Glutamatergic neuron (in vitro differentiated cells): ENCODE data around the gene PNKD. TPM values are rescaled to one million over a fixed set of nuclear protein-coding genes. Genes with fewer than 3 reads are reported as not detected.

Experiments
- DNase-seq: peaks from one replicate; pipeline ENCODE4 v3.0.0; 2022
- H3K27ac Mint-ChIP-seq: one replicate; pipeline ENCODE4 v1.8.0; 2020; ENCODE audit warnings: mild to moderate bottlenecking, mixed read lengths, inconsistent platforms; ENCODE audit not compliant: unreplicated experiment
- H3K27me3 Mint-ChIP-seq: one replicate; pipeline ENCODE4 v1.8.0; 2020; ENCODE audit warnings: mild to moderate bottlenecking, moderate library complexity, mixed read lengths, inconsistent platforms; ENCODE audit not compliant: unreplicated experiment
- H3K36me3 Mint-ChIP-seq: one replicate; pipeline ENCODE4 v1.8.0; 2020; ENCODE audit warnings: mild to moderate bottlenecking, mixed read lengths, inconsistent platforms; ENCODE audit not compliant: unreplicated experiment
- H3K4me1 Mint-ChIP-seq: one replicate; pipeline ENCODE4 v1.8.0; 2020; ENCODE audit warnings: mild to moderate bottlenecking, low read depth, mixed read lengths, inconsistent platforms; ENCODE audit not compliant: unreplicated experiment
- H3K4me3 Mint-ChIP-seq: one replicate; pipeline ENCODE4 v1.8.0; 2020; ENCODE audit warnings: mild to moderate bottlenecking, mixed read lengths, inconsistent platforms; ENCODE audit not compliant: unreplicated experiment
- H3K9me3 Mint-ChIP-seq: one replicate; pipeline ENCODE4 v1.8.0; 2020; ENCODE audit warnings: mild to moderate bottlenecking, moderate library complexity, mixed read lengths, inconsistent platforms; ENCODE audit not compliant: unreplicated experiment
- total RNA-seq: library from RNA; stranded (reverse); fragmentation: NEBNext Ultra II Directional; extraction: Animal tissue kit (Norgen Biotek cat#: 25700); gene quantifications from one replicate; pipeline ENCODE4 v1.2.1, GENCODE V29; 2021; ENCODE audit not compliant: unreplicated experiment
- TF ChIP-seq, protein P1 (sequence below): fragments of 200-600 bp; sonication (generic); IDR thresholded peaks from one replicate; pipeline ENCODE4 v1.5.0; 2021; ENCODE audit not compliant: partially characterized antibody, unreplicated experiment

PNKD gene
- total RNA-seq, 1 donor from 2014 or later: 44.2 TPM

DNA sequence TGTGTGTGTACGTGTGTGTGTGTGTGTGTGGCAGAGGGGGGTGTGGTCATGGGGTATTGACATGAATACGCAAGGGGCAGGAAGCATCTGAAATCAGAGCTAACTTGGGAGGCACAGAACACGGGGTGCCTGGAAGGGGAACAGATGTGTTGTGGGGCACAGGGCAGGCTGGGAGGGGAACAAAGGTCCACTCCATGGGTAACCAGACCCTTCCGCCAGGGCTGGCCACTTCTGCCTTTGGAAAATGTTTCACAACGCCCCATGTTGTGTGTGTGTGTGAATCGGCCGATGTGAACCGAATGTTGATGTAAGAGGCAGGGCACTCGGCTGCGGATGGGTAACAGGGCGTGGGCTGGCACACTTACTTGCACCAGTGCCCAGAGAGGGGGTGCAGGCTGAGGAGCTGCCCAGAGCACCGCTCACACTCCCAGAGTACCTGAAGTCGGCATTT, 111.6 kb downstream of the PNKD start, which contains the start of gene SLC11A1:
TSS of gene SLC11A1 (plus strand) at position 358 of the 451 bp plus-strand sequence. CDS start 96 bp downstream, outside the sequence.
- Mint-ChIP-seq H3K27ac (no peak within 1 kb of the TSS), H3K9me3 (peaks cover 2% of the 10 kb centered on the region), H3K4me3 (no peak within 1 kb of the TSS), H3K27me3 (peaks cover 7% of the 10 kb centered on the region), H3K36me3 (no peaks in the 10 kb centered on the region), H3K4me1 (no peaks in the 10 kb centered on the region)
- DNase-seq: no peak
- TF ChIP-seq, protein P1, sequence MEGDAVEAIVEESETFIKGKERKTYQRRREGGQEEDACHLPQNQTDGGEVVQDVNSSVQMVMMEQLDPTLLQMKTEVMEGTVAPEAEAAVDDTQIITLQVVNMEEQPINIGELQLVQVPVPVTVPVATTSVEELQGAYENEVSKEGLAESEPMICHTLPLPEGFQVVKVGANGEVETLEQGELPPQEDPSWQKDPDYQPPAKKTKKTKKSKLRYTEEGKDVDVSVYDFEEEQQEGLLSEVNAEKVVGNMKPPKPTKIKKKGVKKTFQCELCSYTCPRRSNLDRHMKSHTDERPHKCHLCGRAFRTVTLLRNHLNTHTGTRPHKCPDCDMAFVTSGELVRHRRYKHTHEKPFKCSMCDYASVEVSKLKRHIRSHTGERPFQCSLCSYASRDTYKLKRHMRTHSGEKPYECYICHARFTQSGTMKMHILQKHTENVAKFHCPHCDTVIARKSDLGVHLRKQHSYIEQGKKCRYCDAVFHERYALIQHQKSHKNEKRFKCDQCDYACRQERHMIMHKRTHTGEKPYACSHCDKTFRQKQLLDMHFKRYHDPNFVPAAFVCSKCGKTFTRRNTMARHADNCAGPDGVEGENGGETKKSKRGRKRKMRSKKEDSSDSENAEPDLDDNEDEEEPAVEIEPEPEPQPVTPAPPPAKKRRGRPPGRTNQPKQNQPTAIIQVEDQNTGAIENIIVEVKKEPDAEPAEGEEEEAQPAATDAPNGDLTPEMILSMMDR: no peak

DNA sequence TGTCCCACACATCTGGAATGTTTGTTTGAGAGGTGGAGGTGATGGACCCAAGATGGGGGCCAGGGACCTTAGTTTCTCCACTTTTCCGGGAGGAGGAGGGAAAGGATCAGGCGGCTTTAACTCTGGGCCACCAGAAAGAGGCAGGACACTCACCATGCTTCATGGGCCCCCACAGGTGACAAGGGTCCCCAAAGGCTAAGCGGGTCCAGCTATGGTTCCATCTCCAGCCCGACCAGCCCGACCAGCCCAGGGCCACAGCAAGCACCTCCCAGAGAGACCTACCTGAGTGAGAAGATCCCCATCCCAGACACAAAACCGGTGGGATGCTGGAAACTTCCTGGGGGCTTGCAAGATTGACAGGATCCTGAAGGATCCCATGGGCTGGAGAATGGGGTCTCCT, 112.5 kb downstream of the PNKD start:
- H3K27ac Mint-ChIP-seq: no peak overlapping the region
- H3K36me3 Mint-ChIP-seq: no peaks in the 10 kb centered on the region
- TF ChIP-seq, protein P1: no peak
- no peaks in the 10 kb centered on the region for H3K4me1 Mint-ChIP-seq
- DNase-seq: no peak
- H3K4me3 Mint-ChIP-seq: no peak overlapping the region
- peaks cover 2% of the 10 kb centered on the region for H3K9me3 Mint-ChIP-seq
- peaks cover 7% of the 10 kb centered on the region for H3K27me3 Mint-ChIP-seq

DNA sequence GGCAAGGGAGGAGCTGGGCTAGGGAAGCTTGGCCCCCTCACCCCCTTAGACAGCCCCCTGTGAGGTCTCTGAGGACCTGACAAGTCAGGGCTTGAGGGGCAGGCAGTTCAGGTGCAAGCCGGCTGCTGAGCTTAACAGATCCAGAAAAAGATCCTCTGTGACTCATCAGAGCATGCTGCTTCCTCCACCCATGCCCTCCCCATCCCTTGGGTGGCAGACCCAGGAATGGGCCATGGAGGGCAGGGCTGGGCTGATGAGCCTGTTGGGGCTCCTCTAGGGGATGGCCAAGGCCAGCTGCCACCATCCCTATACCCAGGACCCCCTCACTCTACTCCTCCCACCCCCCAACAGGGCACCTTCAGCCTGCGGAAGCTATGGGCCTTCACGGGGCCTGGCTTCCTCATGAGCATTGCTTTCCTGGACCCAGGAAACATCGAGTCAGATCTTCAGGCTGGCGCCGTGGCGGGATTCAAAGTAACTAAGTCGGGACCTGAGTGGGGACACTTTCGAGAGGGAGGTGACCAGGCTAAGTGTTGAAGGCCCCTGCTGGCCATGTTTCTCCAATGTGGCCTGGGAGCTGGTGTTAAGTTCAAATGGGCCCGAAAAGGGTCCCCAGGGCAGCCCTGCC, 113.7 kb downstream of the PNKD start:
- H3K4me3 Mint-ChIP-seq: no peak overlapping the region
- no peaks in the 10 kb centered on the region for H3K36me3 Mint-ChIP-seq
- H3K27ac Mint-ChIP-seq: no peak overlapping the region
- H3K9me3 Mint-ChIP-seq: peaks cover 2% of the 10 kb centered on the region
- no peak for DNase-seq
- no peaks in the 10 kb centered on the region for H3K4me1 Mint-ChIP-seq
- H3K27me3 Mint-ChIP-seq: peaks cover 7% of the 10 kb centered on the region
- TF ChIP-seq, protein P1: no peak

DNA sequence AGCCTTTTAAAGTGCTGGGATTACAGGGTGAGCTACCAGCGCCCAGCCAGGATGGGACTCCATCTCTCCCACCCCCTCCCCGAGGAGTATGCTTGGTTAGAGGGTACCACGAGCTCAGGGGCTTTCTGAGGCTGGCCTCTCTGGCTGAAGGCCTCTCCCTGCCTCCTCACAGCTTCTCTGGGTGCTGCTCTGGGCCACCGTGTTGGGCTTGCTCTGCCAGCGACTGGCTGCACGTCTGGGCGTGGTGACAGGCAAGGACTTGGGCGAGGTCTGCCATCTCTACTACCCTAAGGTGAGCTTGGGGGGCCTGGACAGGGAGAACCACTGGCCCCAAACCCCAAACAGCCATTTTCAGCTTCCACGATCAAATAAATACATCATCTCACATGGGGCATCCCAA, 114.7 kb downstream of the PNKD start:
- no peak overlapping the region for H3K4me3 Mint-ChIP-seq
- peaks cover under 1% of the 10 kb centered on the region for H3K4me1 Mint-ChIP-seq
- H3K9me3 Mint-ChIP-seq: peaks cover 4% of the 10 kb centered on the region
- no peak overlapping the region for H3K27ac Mint-ChIP-seq
- H3K36me3 Mint-ChIP-seq: no peaks in the 10 kb centered on the region
- peaks cover 7% of the 10 kb centered on the region for H3K27me3 Mint-ChIP-seq
- DNase-seq: no peak
- TF ChIP-seq, protein P1: no peak

DNA sequence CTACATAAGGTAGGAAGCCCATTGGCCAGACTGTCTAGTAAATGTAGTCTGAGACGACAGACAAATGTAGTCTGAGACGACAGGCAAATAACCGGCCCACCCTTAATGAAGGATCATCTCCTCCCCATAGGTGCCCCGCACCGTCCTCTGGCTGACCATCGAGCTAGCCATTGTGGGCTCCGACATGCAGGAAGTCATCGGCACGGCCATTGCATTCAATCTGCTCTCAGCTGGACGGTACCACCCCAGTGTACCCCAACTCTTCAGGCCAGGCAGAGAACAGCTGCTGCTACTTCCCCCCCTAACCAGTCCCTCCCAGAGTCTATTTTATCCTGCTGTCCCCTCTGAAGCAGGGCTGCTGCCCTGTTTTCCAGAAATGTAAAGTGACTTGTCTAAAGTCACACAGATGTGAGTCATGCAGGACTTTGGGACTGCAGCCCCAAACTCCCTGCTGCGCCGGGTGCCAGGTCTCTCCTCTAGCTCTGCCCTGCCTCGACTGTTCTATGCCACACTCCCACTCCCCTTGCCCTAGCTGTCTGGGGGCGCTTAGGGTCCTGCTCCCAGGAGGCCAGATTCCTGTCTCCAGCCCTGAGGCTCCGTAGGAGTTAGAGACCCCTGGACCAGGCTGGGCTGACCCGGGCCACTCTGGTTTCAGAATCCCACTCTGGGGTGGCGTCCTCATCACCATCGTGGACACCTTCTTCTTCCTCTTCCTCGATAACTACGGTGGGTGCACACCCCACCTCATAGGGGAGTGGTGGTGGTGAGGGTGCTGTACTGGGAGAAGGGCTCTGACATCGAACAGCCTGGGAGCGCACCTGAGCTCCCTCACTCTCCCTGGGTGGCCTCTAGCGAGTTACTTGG, 116.4 kb downstream of the PNKD start:
- DNase-seq: no peak
- no peaks in the 10 kb centered on the region for H3K36me3 Mint-ChIP-seq
- H3K9me3 Mint-ChIP-seq: peaks cover 4% of the 10 kb centered on the region
- no peak overlapping the region for H3K4me3 Mint-ChIP-seq
- TF ChIP-seq, protein P1: no peak
- peaks cover 7% of the 10 kb centered on the region for H3K27me3 Mint-ChIP-seq
- peaks cover 2% of the 10 kb centered on the region for H3K4me1 Mint-ChIP-seq
- no peak overlapping the region for H3K27ac Mint-ChIP-seq
